Measurements from ENCODE around the gene TNFRSF25. TPM values are rescaled to one million over a fixed set of nuclear protein-coding genes. Genes with fewer than 3 reads are reported as not detected.

The TNFRSF25 gene
- total and polyA plus RNA-seq, 2 of the 8 experiments (the other 6 are each of a cell fraction or from before 2014, with no cell fraction given) = 10.7 to 19.5 TPM

DNA sequence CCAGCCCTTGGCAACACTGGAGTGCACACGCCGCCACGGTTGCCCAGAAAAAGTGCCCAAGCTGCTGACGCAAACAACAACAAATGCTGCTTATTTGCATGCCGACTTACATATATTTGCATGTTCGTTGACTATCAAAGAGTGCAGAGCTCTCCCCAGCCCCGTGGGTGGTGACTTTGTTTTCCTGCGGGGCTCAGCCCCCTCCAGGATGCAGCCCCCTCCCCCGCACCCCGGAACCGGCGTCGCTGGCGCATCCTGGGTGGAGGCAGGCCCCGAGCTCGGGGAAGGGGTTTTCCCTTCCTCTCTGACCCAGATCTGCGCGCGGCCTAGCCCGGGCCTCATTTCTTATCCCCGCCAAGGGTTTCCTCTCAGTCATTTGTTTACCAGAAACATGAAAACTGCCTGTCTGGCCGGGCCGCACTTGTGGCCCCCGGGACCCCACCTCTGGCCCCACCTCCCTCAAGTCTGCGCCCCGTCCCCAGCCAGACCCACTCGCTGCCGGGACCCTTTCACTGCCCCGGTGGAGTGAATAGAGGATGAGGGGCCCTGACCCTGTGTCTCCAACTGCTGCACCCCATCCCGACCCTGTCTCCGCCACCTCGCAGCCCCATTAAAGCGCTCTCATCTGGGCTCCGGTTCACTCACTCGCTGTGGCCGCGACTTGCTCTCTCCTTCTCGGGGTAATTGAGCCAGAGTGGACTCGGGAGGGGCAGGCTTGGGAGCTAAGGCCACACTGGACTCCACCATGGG is 5.5 kb downstream of the TNFRSF25 start:
- no peak for FAIRE-seq
- H4K91ac ChIP-seq (replicated peaks; ENCODE audit: insufficient read length, low read length) = no peak overlapping the region
- H4K8ac ChIP-seq (ENCODE audit: extremely low read depth, insufficient read depth, low read length) = peak overlapping the region; percentile 59; the same call in 1 of the 2 replicates
- H2BK12ac ChIP-seq (ENCODE audit: low read depth, low read length) = no peak overlapping the region
- H2BK15ac ChIP-seq (ENCODE audit: low read length) = no peak overlapping the region
- H3K27me3 ChIP-seq (replicated peaks in 1 of 4; ENCODE audit: control insufficient read depth in 3 of 4, extremely low read depth in 1 of 4, insufficient read depth in 3 of 4, low read length in 3 of 4) = peaks cover 0 to 13% (median 7%) of the 10 kb centered on the region in 4 experiments; a peak in 3 of 7 replicates
- no peaks in the 10 kb centered on the region for H3K9me3 ChIP-seq (ENCODE audit: insufficient read depth in 2 of 2, low read depth in 1 of 2, low read length in 1 of 2)
- peak overlapping the region; percentile 71; the same call in 1 of the 2 replicates for H2BK5ac ChIP-seq (ENCODE audit: low read depth, low read length)
- H3K27ac ChIP-seq (ENCODE audit: low read depth, low read length) = no peak overlapping the region; the same call in 1 of the 2 replicates
- no peak overlapping the region for H3K56ac ChIP-seq (replicated peaks; ENCODE audit: insufficient read length, low read depth, low read length)
- DNase-seq (ENCODE audit: low read depth in 1 of 2, low spot score in 2 of 2) = no peak
- peak overlapping the region in 1 of 4 experiments; percentile 43; a peak in 3 of 8 replicates for H3K4me3 ChIP-seq (ENCODE audit: extremely low read depth in 1 of 4, insufficient read depth in 2 of 4, low read depth in 3 of 4, low read length in 4 of 4)
- no peak overlapping the region; the same call in 1 of the 2 replicates for H3K18ac ChIP-seq (ENCODE audit: extremely low read depth, low read length)
- ChIA-PET POLR2A (ENCODE audit: partially characterized antibody) (interaction anchor here (0.8 to 2.8 kb wide), 7 partner anchors 10 to 194 kb away, joined by 3 to 10 read pairs (median 3); no protein-coding TSS in a partner anchor), CTCF (ENCODE audit: partially characterized antibody) (interaction anchor here (0.9 to 6.1 kb wide), 10 partner anchors 9 to 69 kb away, joined by 3 to 31 read pairs (median 6); no protein-coding TSS in a partner anchor)
- H3K23me2 ChIP-seq (ENCODE audit: low read depth, low read length) = no peaks in the 10 kb centered on the region; the same call in 1 of the 2 replicates
- no peak overlapping the region for H2BK20ac ChIP-seq (ENCODE audit: low read length)
- H2AK5ac ChIP-seq (ENCODE audit: low read depth, low read length) = no peak overlapping the region
- H2AFZ ChIP-seq (ENCODE audit: low read length) = no peak overlapping the region
- peaks cover 0 to 16% (median 12%) of the 10 kb centered on the region in 4 experiments; a peak in 5 of 7 replicates for H3K4me1 ChIP-seq (replicated peaks in 1 of 4; ENCODE audit: control insufficient read depth in 3 of 4, insufficient read depth in 4 of 4, low read length in 3 of 4)
- 58% methylated on average over 27 of the region's 39 CpGs; no CpG with 5 or more reads in 1 of the 2 experiments for WGBS, 2 experiments (ENCODE audit: extremely low coverage in 1 of 2, insufficient coverage in 1 of 2, insufficient read length in 1 of 2, insufficient replicate concordance in 2 of 2, low coverage in 1 of 2, low lambda C conversion rate in 2 of 2, missing lambda C conversion rate in 1 of 2)
- no peak overlapping the region; a peak in 1 of 7 replicates for H3K9ac ChIP-seq (replicated peaks in 1 of 4; ENCODE audit: extremely low read depth in 1 of 4, low read depth in 3 of 4, low read length in 3 of 4)
- H2BK120ac ChIP-seq (replicated peaks; ENCODE audit: low read depth, low read length) = no peak overlapping the region
- peak overlapping the region in 1 of 2 experiments; percentile 54; a peak in 2 of 4 replicates for H3K4me2 ChIP-seq (ENCODE audit: insufficient read depth in 1 of 2, low read depth in 2 of 2, low read length in 2 of 2)
- no peak overlapping the region for H3K4ac ChIP-seq (replicated peaks; ENCODE audit: insufficient read length, low read depth, low read length)
- no peaks in the 10 kb centered on the region for H3K79me2 ChIP-seq (ENCODE audit: control insufficient read depth in 1 of 2, insufficient read depth in 2 of 2, low read length in 2 of 2)
- no peaks in the 10 kb centered on the region for H4K20me1 ChIP-seq (replicated peaks in 1 of 2; ENCODE audit: control insufficient read depth in 1 of 2, insufficient read depth in 2 of 2, low read length in 2 of 2)
- H4K5ac ChIP-seq (ENCODE audit: insufficient read length, low read depth, low read length) = no peak overlapping the region
- no peaks in the 10 kb centered on the region for H3K79me1 ChIP-seq (ENCODE audit: low read depth, low read length)
- TF ChIP-seq EGR1 (IDR thresholded peaks at IDR 0.05; ENCODE audit: borderline replicate concordance, low read depth, low read length) (0 out of 2 replicates have a peak, but pooled peaks have one; percentile 10), CTBP2 (IDR thresholded peaks at IDR 0.05; ENCODE audit: borderline replicate concordance, insufficient read depth, insufficient read length, low read length) (no peak)
- no peak overlapping the region for H3K23ac ChIP-seq (ENCODE audit: insufficient read length)
- peaks cover 0 to 6% (median 3%) of the 10 kb centered on the region in 4 experiments; a peak in 1 of 8 replicates for H3K36me3 ChIP-seq (ENCODE audit: control insufficient read depth in 2 of 4, insufficient read depth in 4 of 4, low read length in 3 of 4)
- H3K14ac ChIP-seq (ENCODE audit: insufficient read length) = no peak overlapping the region

Data from H1 (cell line).